ENCODE results near the gene SOCS7. TPM values are rescaled to one million over a fixed set of nuclear protein-coding genes. Genes with fewer than 3 reads are reported as not detected.

SOCS7 gene
- total RNA-seq, 4 donors from 2014 or later, result 13.2 to 19.1 (median 15.7) TPM

GRCh38 chr17:38342886-38343607 lies 8.6 kb upstream of the SOCS7 start:
- H3K27me3 ChIP-seq, result peaks cover 4% of the 10 kb centered on the region
- H3K4me3 ChIP-seq, result no peak overlapping the region
- WGBS, 2 donors (ENCODE audit: low coverage in 1 of 2), result 86% methylated on average over 7 of the region's 18 CpGs; no CpG with 5 or more reads in 1 of the 2 donors
- TF ChIP-seq CTCF (IDR thresholded peaks at IDR 0.05), result no peak
- TF ChIP-seq POLR2A (IDR thresholded peaks at IDR 0.05), result no peak
- no peak for TF ChIP-seq POLR2AphosphoS5 (IDR thresholded peaks at IDR 0.05)
- TF ChIP-seq EP300 (IDR thresholded peaks at IDR 0.05), result no peak
- no peak overlapping the region for H3K27ac ChIP-seq
- no peaks in the 10 kb centered on the region for H3K9me3 ChIP-seq
- H3K4me1 ChIP-seq, result peaks cover 0 to 7% (median 0%) of the 10 kb centered on the region in 3 donors
- ATAC-seq, result no peak
- H3K36me3 ChIP-seq, result no peaks in the 10 kb centered on the region

- TF ChIP-seq POLR2AphosphoS5 (IDR thresholded peaks at IDR 0.05) (no peak), EP300 (IDR thresholded peaks at IDR 0.05) (no peak), POLR2A (IDR thresholded peaks at IDR 0.05) (no peak), CTCF (IDR thresholded peaks at IDR 0.05) (no peak)
- H3K27me3 ChIP-seq, result peaks cover 4% of the 10 kb centered on the region
- ATAC-seq, result no peak
- no peak within 1 kb of the TSS for H3K27ac ChIP-seq
- no peaks in the 10 kb centered on the region for H3K36me3 ChIP-seq
- WGBS, 2 donors (ENCODE audit: low coverage in 1 of 2), result 61% methylated on average over 13 of the region's 18 CpGs; no CpG with 5 or more reads in 1 of the 2 donors
- H3K4me1 ChIP-seq, result peaks cover 0 to 8% (median 0%) of the 10 kb centered on the region in 3 donors
- H3K4me3 ChIP-seq, result no peak within 1 kb of the TSS
- no peaks in the 10 kb centered on the region for H3K9me3 ChIP-seq
These were observed 7.8 kb upstream of the SOCS7 start, which contains the start of gene GPR179 for GRCh38 chr17:38343608-38344419. TSS of gene GPR179 (minus strand) at chr17:38343956. CDS start at chr17:38343789, 167 bp downstream.

- H3K27me3 ChIP-seq, result peaks cover 4% of the 10 kb centered on the region
- H3K9me3 ChIP-seq, result no peaks in the 10 kb centered on the region
- 78 to 92% methylated on average over 1 to 2 of the region's 3 CpGs for WGBS, 2 donors (ENCODE audit: low coverage in 1 of 2)
- H3K36me3 ChIP-seq, result no peaks in the 10 kb centered on the region
- no peak for ATAC-seq
- no peak overlapping the region for H3K4me3 ChIP-seq
- TF ChIP-seq POLR2A (IDR thresholded peaks at IDR 0.05), result no peak
- no peak for TF ChIP-seq CTCF (IDR thresholded peaks at IDR 0.05)
- no peak for TF ChIP-seq POLR2AphosphoS5 (IDR thresholded peaks at IDR 0.05)
- no peak for TF ChIP-seq EP300 (IDR thresholded peaks at IDR 0.05)
- H3K27ac ChIP-seq, result no peak overlapping the region
- peaks cover 0 to 12% (median 0%) of the 10 kb centered on the region in 3 donors for H3K4me1 ChIP-seq
These were observed 7.3 kb upstream of the SOCS7 start for GRCh38 chr17:38344420-38344745.

- no peak overlapping the region for H3K27ac ChIP-seq
- WGBS, 2 donors (ENCODE audit: low coverage in 1 of 2), result 92 to 97% methylated on average over 4 to 6 of the region's 7 CpGs
These were observed 5.9 kb upstream of the SOCS7 start for GRCh38 chr17:38345743-38346142.

More at GRCh38 chr17:38345743-38346142, 5.9 kb upstream of the SOCS7 start:
- Histone ChIP-seq H3K4me1 (peaks cover 0 to 12% (median 0%) of the 10 kb centered on the region in 3 donors), H3K27me3 (peaks cover 4% of the 10 kb centered on the region), H3K9me3 (no peaks in the 10 kb centered on the region), H3K4me3 (no peak overlapping the region), H3K36me3 (no peaks in the 10 kb centered on the region)
- TF ChIP-seq EP300 (IDR thresholded peaks at IDR 0.05) (no peak), POLR2AphosphoS5 (IDR thresholded peaks at IDR 0.05) (no peak), POLR2A (IDR thresholded peaks at IDR 0.05) (no peak), CTCF (IDR thresholded peaks at IDR 0.05) (no peak)
- no peak for ATAC-seq
